Memory B cell (primary cell): ENCODE measurements around the gene SLC5A2.
A peak's percentile ranks its signal among the peaks of the same experiment; 100 is the strongest.

Source experiments
- ATAC-seq: fragments of 150-1000 bp; cut with Tn5 transposase; 2 replicates; pipeline ENCODE4 v1.10.0; 2021; ENCODE audit warnings: low read depth, mild to moderate bottlenecking, moderate library complexity
- DNase-seq, 2 donors: peaks; one replicate each; pipeline ENCODE4 v3.0.0; 2022; ENCODE audit warnings: low spot score in 2 of 2
- H3K27ac Mint-ChIP-seq: one replicate; pipeline ENCODE4 v1.8.0; 2022; ENCODE audit warnings: mild to moderate bottlenecking, moderate library complexity, mixed read lengths
- H3K27me3 Mint-ChIP-seq: one replicate; pipeline ENCODE4 v1.8.0; 2022; ENCODE audit warnings: mixed read lengths
- H3K36me3 Mint-ChIP-seq: one replicate; pipeline ENCODE4 v1.8.0; 2022; ENCODE audit warnings: mild to moderate bottlenecking, mixed read lengths
- H3K4me1 Mint-ChIP-seq: one replicate; pipeline ENCODE4 v1.8.0; 2022; ENCODE audit warnings: mixed read lengths
- H3K4me3 Mint-ChIP-seq: one replicate; pipeline ENCODE4 v1.8.0; 2022; ENCODE audit warnings: mild to moderate bottlenecking, moderate library complexity, mixed read lengths
- H3K9me3 Mint-ChIP-seq: one replicate; pipeline ENCODE4 v1.8.0; 2022; ENCODE audit warnings: mixed read lengths

The SLC5A2 gene

DNA sequence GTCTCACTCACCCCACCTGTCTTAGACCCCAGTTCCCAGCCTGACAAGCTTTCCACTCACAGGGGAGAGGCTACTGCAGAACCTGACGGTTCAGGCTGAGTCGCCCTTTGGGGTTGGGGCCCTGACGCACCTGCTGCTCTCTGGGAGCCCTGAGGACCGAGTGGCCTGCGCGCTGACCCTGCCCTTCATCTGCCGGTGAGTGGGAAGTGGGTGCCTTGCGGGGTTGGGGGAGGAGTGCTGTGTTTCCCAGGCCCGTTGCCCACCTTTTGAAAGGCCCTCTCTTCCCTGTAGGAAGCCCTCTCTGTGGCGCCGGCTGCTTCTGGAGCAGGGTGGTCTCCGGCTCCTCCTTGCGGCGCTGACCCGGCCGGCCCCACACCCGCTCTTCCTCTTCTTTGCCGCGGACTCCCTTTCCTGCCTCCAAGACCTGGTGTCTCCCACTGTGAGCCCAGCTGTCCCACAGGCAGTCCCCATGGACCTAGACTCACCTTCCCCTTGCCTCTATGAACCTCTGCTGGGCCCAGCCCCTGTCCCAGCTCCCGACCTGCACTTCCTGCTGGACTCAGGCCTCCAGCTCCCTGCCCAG lies 17.0 kb upstream of the SLC5A2 start:
- DNase-seq (no peak), ATAC-seq (no peak)
- no peak overlapping the region for H3K27ac Mint-ChIP-seq
- peaks cover 18% of the 10 kb centered on the region for H3K4me1 Mint-ChIP-seq
- no peak overlapping the region for H3K4me3 Mint-ChIP-seq
- no peaks in the 10 kb centered on the region for H3K9me3 Mint-ChIP-seq
- H3K36me3 Mint-ChIP-seq = peaks cover 25% of the 10 kb centered on the region
- H3K27me3 Mint-ChIP-seq = no peaks in the 10 kb centered on the region

- peaks cover 19% of the 10 kb centered on the region for H3K4me1 Mint-ChIP-seq
- ATAC-seq (no peak), DNase-seq (no peak)
- H3K27me3 Mint-ChIP-seq = no peaks in the 10 kb centered on the region
- H3K4me3 Mint-ChIP-seq = no peak overlapping the region
- H3K27ac Mint-ChIP-seq = peak overlapping the region; percentile 62
- no peaks in the 10 kb centered on the region for H3K9me3 Mint-ChIP-seq
- peaks cover 25% of the 10 kb centered on the region for H3K36me3 Mint-ChIP-seq
Observed at GRCh38 chr16:31466381-31466841, 16.5 kb upstream of the SLC5A2 start.

DNA sequence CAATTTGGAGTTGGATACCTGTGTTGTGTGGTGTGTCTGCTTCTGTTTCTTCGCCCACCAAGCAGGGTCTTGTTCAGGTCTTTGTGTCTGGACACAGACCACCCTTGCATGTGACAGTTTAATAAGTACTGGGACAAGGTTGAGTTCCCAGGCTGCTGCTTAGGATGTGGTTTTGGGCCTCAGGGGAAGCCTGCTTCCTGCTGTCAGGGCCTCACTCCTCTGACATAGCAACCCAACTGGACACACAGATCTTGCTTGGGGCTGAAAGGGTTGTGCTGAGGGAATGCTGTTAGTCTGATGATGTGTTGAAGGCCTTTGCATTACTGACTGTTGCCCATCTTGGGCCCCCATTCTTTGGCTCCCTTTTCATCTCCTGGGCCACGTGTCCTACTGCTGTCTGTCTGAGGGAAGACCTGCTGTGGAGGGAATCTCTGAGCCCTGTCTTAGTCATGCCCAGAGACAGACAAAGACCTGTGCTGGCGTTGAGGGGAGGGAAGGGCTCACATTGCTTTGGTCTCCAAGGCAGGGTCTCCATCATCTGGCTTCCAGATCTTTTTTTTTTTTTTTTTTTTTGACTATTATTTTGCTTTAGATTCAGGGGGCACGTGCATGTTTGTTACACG lies 15.7 kb upstream of the SLC5A2 start:
- Mint-ChIP-seq H3K27me3 (peaks cover 2% of the 10 kb centered on the region), H3K27ac (peak overlapping the region; percentile 62), H3K4me3 (no peak overlapping the region), H3K36me3 (peaks cover 25% of the 10 kb centered on the region), H3K9me3 (no peaks in the 10 kb centered on the region), H3K4me1 (peaks cover 24% of the 10 kb centered on the region)
- DNase-seq (no peak), ATAC-seq (peak; percentile 63)

GRCh38 chr16:31467858-31468257 lies 15.1 kb upstream of the SLC5A2 start:
- DNase-seq (no peak), ATAC-seq (no peak)
- peaks cover 24% of the 10 kb centered on the region for H3K4me1 Mint-ChIP-seq
- H3K4me3 Mint-ChIP-seq = no peak overlapping the region
- H3K9me3 Mint-ChIP-seq = no peaks in the 10 kb centered on the region
- peaks cover 22% of the 10 kb centered on the region for H3K36me3 Mint-ChIP-seq
- peaks cover 2% of the 10 kb centered on the region for H3K27me3 Mint-ChIP-seq
- no peak overlapping the region for H3K27ac Mint-ChIP-seq

DNA sequence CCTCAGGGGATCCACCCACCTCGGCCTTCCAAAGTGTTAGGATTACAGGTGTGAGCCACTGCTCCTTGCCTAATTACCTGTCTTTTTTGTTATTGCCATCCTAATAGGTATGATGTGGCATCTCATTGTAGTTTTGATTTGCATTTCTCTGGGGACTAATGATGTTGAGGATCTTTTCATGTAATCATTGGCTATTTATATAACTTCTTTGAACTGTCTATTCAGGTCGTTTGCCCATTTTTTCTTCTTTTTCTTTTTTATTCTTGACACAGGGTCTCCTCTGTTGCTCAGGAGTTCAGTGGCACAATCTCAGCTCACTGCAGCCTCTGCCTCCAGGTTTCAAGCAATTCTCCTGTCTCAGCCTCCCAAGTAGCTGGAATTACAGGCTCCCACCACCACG lies 12.3 kb upstream of the SLC5A2 start:
- no peak for DNase-seq
- peaks cover 2% of the 10 kb centered on the region for H3K27me3 Mint-ChIP-seq
- H3K4me1 Mint-ChIP-seq = peaks cover 24% of the 10 kb centered on the region
- H3K4me3 Mint-ChIP-seq = no peak overlapping the region
- H3K36me3 Mint-ChIP-seq = peaks cover 7% of the 10 kb centered on the region
- H3K9me3 Mint-ChIP-seq = no peaks in the 10 kb centered on the region
- no peak for ATAC-seq
- H3K27ac Mint-ChIP-seq = no peak overlapping the region

- DNase-seq (no peak), ATAC-seq (no peak)
- peaks cover 3% of the 10 kb centered on the region for H3K36me3 Mint-ChIP-seq
Observed at GRCh38 chr16:31471241-31471874, 11.6 kb upstream of the SLC5A2 start.

DNA sequence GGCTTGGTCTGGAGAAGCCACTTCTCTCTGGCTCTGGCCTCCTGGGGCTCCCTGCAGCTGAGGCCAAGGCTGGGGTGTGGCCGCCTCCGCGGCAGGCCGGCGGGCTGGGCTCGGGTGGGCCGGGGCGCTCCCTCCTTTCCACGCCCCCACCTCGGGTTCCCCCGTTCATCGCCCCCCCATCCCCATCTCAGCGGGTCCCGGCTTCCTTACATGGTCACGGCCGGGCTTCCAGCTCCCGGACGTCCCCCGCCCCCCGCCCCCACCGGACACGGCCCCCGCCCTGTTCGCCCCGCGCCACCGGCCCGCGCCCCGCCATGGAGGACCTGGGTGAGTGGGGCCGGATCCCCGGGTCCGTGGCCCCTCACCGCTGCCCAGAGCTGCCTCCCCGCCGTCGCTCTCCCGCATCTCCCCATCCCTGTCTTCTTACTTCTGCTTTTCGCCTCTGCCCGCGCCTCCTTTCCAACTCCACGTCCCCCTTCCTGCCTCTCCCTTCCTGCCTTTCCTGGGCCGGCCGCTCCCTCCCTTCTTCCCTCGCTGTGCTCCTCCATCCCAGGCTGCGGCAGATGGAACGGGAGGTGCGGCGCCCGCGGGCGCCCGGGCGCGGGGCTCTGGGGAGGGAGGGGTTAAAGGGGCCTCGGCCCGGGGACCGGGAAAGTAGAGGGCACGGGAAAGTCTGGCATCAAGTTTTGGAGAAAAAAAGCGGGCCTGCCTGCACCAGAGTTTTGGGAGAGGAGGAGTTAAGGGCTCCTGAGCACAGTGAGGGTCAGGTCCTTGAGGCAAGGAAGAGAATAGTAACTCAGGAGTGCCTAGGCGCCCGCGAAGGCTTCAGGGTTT lies 10.8 kb upstream of the SLC5A2 start, which contains the start of gene TGFB1I1:
Gene TGFB1I1, plus strand, starts transcription at position 278 of the 834 bp plus-strand sequence. Its CDS starts 37 bp downstream, at position 315.
- peak within 1 kb of the TSS; percentile 75 for H3K4me3 Mint-ChIP-seq
- H3K9me3 Mint-ChIP-seq = no peaks in the 10 kb centered on the region
- no peaks in the 10 kb centered on the region for H3K36me3 Mint-ChIP-seq
- DNase-seq = no peak
- H3K4me1 Mint-ChIP-seq = peaks cover 27% of the 10 kb centered on the region
- no peak within 1 kb of the TSS for H3K27ac Mint-ChIP-seq
- peaks cover 7% of the 10 kb centered on the region for H3K27me3 Mint-ChIP-seq
- ATAC-seq = no peak

More at GRCh38 chr16:31471241-31471874, 11.6 kb upstream of the SLC5A2 start:
- H3K9me3 Mint-ChIP-seq = no peaks in the 10 kb centered on the region
- peaks cover 4% of the 10 kb centered on the region for H3K27me3 Mint-ChIP-seq
- peak overlapping the region; percentile 46 for H3K4me3 Mint-ChIP-seq
- H3K4me1 Mint-ChIP-seq = peaks cover 27% of the 10 kb centered on the region
- H3K27ac Mint-ChIP-seq = no peak overlapping the region

DNA sequence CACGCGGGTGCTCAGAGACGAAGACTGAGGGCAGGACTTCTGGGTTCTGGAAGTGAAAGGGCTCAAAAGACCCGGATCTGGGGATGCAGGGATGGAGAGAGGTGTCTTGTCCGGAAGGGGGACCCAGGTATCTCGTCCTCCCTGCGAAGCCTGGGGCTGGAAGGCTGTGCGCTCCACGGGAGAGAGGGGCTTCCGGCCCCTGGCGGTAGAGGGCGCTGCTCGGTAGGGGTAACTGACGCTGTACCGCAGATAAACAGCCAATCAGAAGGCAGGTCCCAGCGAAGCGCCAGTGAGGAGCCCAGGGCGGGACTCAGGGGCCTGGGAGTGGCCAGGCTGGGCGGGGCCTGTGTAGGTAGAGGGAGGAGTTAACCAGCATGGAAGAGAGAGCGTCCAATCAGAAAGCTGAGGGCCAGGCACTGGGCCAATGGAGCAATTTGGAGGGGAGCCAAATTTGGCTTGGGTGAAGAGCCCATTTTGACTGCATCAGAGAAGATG lies 10.2 kb upstream of the SLC5A2 start:
- no peak overlapping the region for H3K27ac Mint-ChIP-seq

GRCh38 chr16:31473264-31473984 lies 9.5 kb upstream of the SLC5A2 start:
- ATAC-seq = no peak
- DNase-seq = no peak
- H3K4me1 Mint-ChIP-seq = peaks cover 20% of the 10 kb centered on the region

More for the DNA sequence above, 10.2 kb upstream of the SLC5A2 start:
- H3K36me3 Mint-ChIP-seq = no peaks in the 10 kb centered on the region
- H3K4me3 Mint-ChIP-seq = no peak overlapping the region
- peaks cover 21% of the 10 kb centered on the region for H3K4me1 Mint-ChIP-seq
- no peaks in the 10 kb centered on the region for H3K9me3 Mint-ChIP-seq
- peaks cover 7% of the 10 kb centered on the region for H3K27me3 Mint-ChIP-seq
- DNase-seq (no peak), ATAC-seq (peak; percentile 17)

GRCh38 chr16:31474173-31474714 lies 8.7 kb upstream of the SLC5A2 start:
- H3K27ac Mint-ChIP-seq = no peak overlapping the region
- ATAC-seq = no peak
- peaks cover 20% of the 10 kb centered on the region for H3K4me1 Mint-ChIP-seq
- H3K36me3 Mint-ChIP-seq = no peaks in the 10 kb centered on the region
- DNase-seq = no peak
- no peak overlapping the region for H3K4me3 Mint-ChIP-seq
- H3K27me3 Mint-ChIP-seq = peaks cover 7% of the 10 kb centered on the region
- no peaks in the 10 kb centered on the region for H3K9me3 Mint-ChIP-seq

More at GRCh38 chr16:31473264-31473984, 9.5 kb upstream of the SLC5A2 start:
- H3K4me3 Mint-ChIP-seq = no peak overlapping the region
- H3K27ac Mint-ChIP-seq = no peak overlapping the region
- peaks cover 7% of the 10 kb centered on the region for H3K27me3 Mint-ChIP-seq
- H3K36me3 Mint-ChIP-seq = no peaks in the 10 kb centered on the region
- no peaks in the 10 kb centered on the region for H3K9me3 Mint-ChIP-seq

DNA sequence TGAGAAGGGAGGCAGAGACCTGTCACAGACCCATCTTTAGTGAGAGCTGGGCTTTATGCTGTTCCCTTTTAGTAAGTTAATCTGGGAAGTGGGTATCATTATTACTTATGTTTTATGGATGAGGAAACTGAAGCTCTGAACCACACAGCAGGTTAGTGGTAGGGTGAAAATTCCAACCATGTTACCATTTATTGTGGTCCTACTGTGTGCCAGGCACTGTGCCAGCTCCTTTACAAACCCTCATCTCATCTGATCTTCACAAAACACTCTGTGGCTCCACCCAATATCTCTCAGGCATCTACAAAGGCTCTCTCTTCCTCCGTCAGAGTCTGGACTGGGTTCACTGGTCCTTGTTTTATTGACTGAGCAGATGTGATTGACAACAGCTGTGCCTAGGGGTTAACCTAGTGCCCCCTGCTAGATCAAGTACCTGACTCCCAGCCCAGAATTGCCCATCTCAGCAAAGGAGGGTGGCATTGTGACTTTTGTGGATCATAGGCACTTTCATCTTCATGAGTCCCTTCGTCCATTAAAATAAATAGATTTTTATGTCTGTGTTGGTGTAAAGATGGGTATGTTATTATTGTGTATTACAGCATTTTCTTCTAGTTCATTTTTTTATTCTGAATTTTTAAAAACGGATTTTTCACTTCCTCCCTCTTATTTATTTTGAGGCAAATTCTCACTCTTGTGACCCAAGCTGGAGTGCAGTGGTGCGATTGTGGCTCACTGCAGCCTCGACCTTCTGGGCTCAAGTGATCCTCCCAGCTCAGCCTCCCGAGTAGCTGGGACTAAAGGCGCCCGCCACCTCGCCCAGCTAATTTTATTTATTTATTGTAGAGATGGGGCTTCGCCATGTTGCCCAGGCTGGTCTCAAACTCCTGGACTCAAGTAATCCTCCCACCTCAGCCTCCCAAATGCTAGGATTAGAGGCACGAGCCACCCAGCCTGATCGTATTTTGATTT lies 7.9 kb upstream of the SLC5A2 start:
- H3K27ac Mint-ChIP-seq = no peak overlapping the region
- ATAC-seq (no peak), DNase-seq (no peak)
- peaks cover 8% of the 10 kb centered on the region for H3K27me3 Mint-ChIP-seq
- no peak overlapping the region for H3K4me3 Mint-ChIP-seq
- peaks cover 20% of the 10 kb centered on the region for H3K4me1 Mint-ChIP-seq
- no peaks in the 10 kb centered on the region for H3K9me3 Mint-ChIP-seq
- no peaks in the 10 kb centered on the region for H3K36me3 Mint-ChIP-seq

- Mint-ChIP-seq H3K36me3 (no peaks in the 10 kb centered on the region), H3K27ac (no peak overlapping the region), H3K9me3 (no peaks in the 10 kb centered on the region), H3K4me3 (peak overlapping the region; percentile 89), H3K27me3 (peaks cover 11% of the 10 kb centered on the region), H3K4me1 (peaks cover 19% of the 10 kb centered on the region)
- ATAC-seq (no peak), DNase-seq (no peak)
Observed at GRCh38 chr16:31475946-31476302, 7.0 kb upstream of the SLC5A2 start.
